Measurements from ENCODE around the gene PDE7B. TPM values are rescaled to one million over a fixed set of nuclear protein-coding genes. Genes with fewer than 3 reads are reported as not detected.

Gene PDE7B
- total and polyA plus RNA-seq, 4 experiments from 2014 or later: 0.06 to 0.94 (median 0.28) TPM

DNA sequence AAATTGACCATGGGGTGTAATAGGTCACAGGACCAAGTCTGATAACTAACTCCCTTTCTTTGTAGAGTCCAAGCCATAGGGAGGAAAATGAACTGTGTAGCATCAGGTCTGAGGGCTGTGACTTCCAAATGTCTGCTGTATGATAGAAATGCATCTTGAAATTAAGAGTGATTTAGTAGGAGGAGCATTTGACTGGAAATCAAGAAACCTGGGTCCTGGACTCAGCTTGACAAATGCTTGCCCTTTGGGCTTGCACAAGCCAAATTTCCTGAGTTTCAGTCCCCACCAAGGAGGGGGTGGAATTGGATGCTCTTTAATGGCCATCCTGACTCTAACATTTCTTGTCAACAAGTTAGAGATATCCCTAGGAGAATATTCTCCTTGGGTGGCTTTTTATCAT is 187.0 kb downstream of the PDE7B start:
- H3K4me1 Mint-ChIP-seq: peaks cover 0 to 7% (median 1%) of the 10 kb centered on the region in 4 donors
- H3K4me1 ChIP-seq (ENCODE audit: insufficient read depth, low read length): no peaks in the 10 kb centered on the region
- H3K9me3 Mint-ChIP-seq: no peaks in the 10 kb centered on the region
- H3K4me3 Mint-ChIP-seq: no peak overlapping the region
- no peak overlapping the region for H3K27ac Mint-ChIP-seq
- H3K36me3 ChIP-seq (ENCODE audit: insufficient read depth, low read length): no peaks in the 10 kb centered on the region
- H3K27ac ChIP-seq (ENCODE audit: low read depth, low read length): no peak overlapping the region
- H3K4me3 ChIP-seq (ENCODE audit: low read length in 2 of 2): no peak overlapping the region
- no peaks in the 10 kb centered on the region for H3K27me3 ChIP-seq (ENCODE audit: insufficient read depth, low read length)
- peaks cover 6% of the 10 kb centered on the region in 2 donors for H3K27me3 Mint-ChIP-seq
- intact Hi-C loops (cut with micrococcal nuclease): no loop called here
- no peaks in the 10 kb centered on the region for H3K9me3 ChIP-seq (ENCODE audit: control insufficient read depth in 1 of 2, low read length in 2 of 2)
- H3K36me3 Mint-ChIP-seq: no peaks in the 10 kb centered on the region
- no peak for DNase-seq
- ChIA-PET POLR2A (ENCODE audit: partially characterized antibody) (no interaction called here), CTCF (ENCODE audit: partially characterized antibody) (no interaction called here)

DNA sequence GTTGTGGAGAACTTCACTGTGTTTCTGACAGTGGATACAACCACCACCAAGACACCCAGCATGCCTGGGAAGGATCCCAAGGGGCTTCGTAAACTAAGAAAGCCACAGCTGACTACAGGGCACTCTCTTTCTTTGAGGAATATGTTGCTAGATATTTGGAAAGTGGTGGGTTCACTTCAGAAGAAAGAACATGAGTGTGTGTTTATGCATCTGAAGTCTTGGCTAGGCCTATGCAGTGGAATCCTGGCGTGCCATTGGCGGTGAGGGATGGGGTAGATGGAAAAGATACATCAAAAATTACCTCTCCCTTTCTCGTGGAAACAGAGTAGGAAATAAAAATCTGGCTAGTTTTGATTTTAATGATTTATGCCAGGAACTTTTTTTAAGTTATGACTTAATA is 187.7 kb downstream of the PDE7B start:
- no peak for DNase-seq
- Histone ChIP-seq H3K27ac (ENCODE audit: low read depth, low read length) (no peak overlapping the region), H3K4me1 (ENCODE audit: insufficient read depth, low read length) (no peaks in the 10 kb centered on the region), H3K36me3 (ENCODE audit: insufficient read depth, low read length) (no peaks in the 10 kb centered on the region), H3K27me3 (ENCODE audit: insufficient read depth, low read length) (no peaks in the 10 kb centered on the region), H3K4me3 (ENCODE audit: low read length in 2 of 2) (no peak overlapping the region), H3K9me3 (ENCODE audit: control insufficient read depth in 1 of 2, low read length in 2 of 2) (no peaks in the 10 kb centered on the region)
- Mint-ChIP-seq H3K27ac (no peak overlapping the region), H3K9me3 (no peaks in the 10 kb centered on the region), H3K27me3 (peaks cover 6 to 8% of the 10 kb centered on the region in 2 donors), H3K4me3 (no peak overlapping the region), H3K4me1 (peaks cover 0 to 7% (median 1%) of the 10 kb centered on the region in 4 donors), H3K36me3 (no peaks in the 10 kb centered on the region)
- POLR2A ChIA-PET (ENCODE audit: partially characterized antibody): no interaction called here
- intact Hi-C loops (cut with micrococcal nuclease): no loop called here
- CTCF ChIA-PET (ENCODE audit: partially characterized antibody): no interaction called here

DNA sequence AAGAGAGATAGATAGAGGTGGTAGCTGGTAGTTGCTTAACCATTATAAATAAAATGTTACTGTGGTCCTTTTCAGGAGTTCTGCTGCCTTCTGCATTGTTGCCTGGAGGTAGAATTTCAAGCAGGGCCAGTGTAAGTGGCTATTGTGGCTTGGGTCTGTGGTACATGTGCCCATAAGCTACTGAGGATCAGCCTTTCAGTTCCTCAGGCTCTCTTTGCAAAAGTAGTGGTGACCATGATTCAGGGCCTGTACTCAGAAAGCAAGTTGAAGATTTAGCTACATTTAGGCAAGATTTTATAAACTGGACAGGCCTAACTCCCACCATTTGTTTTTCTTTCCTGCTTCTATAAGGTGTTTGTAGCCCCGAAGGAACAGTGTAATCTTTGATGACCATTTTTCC is 199.0 kb downstream of the PDE7B start:
- H3K27me3 ChIP-seq (ENCODE audit: insufficient read depth, low read length): no peaks in the 10 kb centered on the region
- intact Hi-C loops (cut with micrococcal nuclease): no loop called here
- Mint-ChIP-seq H3K36me3 (no peaks in the 10 kb centered on the region), H3K27ac (peak overlapping the region in 5 of 7 donors; percentile 47 to 90 (median 83)), H3K9me3 (peaks cover 0 to 2% (median 0%) of the 10 kb centered on the region in 8 donors), H3K4me3 (peak overlapping the region in 2 of 8 donors; percentile 59 to 61), H3K4me1 (peaks cover 11 to 20% (median 16%) of the 10 kb centered on the region in 4 donors), H3K27me3 (peaks cover 0 to 2% of the 10 kb centered on the region in 2 donors)
- no peak overlapping the region for H3K27ac ChIP-seq (ENCODE audit: low read depth, low read length)
- CTCF ChIA-PET (ENCODE audit: partially characterized antibody): no interaction called here
- DNase-seq: no peak
- H3K9me3 ChIP-seq (ENCODE audit: control insufficient read depth in 1 of 2, low read length in 2 of 2): no peaks in the 10 kb centered on the region
- H3K36me3 ChIP-seq (ENCODE audit: insufficient read depth, low read length): no peaks in the 10 kb centered on the region
- POLR2A ChIA-PET (ENCODE audit: partially characterized antibody): no interaction called here
- H3K4me3 ChIP-seq (ENCODE audit: low read length in 2 of 2): no peak overlapping the region
- H3K4me1 ChIP-seq (ENCODE audit: insufficient read depth, low read length): peaks cover 16% of the 10 kb centered on the region

DNA sequence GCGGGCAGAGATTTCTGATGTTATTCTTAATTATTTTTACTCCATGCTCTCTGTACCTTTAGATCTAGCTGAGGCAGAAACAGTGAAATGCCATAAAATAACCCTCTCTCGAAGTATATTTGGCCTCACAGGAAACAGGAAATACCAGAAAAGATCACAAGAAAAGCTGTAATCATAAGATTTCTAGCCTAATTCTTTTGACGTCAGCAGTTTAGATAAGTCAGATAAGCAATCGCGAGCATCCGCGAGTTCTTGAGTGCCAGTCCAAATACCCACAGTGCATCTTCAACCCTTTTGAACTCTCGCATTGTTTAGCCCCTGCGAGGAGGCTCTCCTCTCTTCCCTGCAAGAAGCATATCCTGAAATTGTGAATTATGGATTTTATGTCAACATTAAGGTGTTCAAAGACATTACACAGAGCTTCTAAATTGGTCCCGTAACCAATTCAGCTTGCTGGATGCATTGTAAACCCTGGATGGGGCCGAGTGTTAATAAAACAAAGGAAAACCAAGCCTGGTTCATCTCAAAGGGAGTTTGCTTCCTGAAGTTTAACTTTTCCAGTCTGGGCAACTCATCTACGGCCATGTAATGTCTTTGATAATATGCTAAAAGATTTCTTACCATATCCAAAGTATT is 199.8 kb downstream of the PDE7B start:
- no peaks in the 10 kb centered on the region for H3K36me3 Mint-ChIP-seq
- peak in 4 of 5 donors; percentile 44 to 67 (median 53) for DNase-seq
- peak overlapping the region in 7 of 8 donors; percentile 4 to 79 (median 57) for H3K4me3 Mint-ChIP-seq
- H3K4me1 Mint-ChIP-seq: peaks cover 11 to 20% (median 16%) of the 10 kb centered on the region in 4 donors
- Histone ChIP-seq H3K4me3 (ENCODE audit: low read length in 2 of 2) (no peak overlapping the region), H3K27ac (ENCODE audit: low read depth, low read length) (no peak overlapping the region), H3K9me3 (ENCODE audit: control insufficient read depth in 1 of 2, low read length in 2 of 2) (no peaks in the 10 kb centered on the region), H3K36me3 (ENCODE audit: insufficient read depth, low read length) (no peaks in the 10 kb centered on the region), H3K4me1 (ENCODE audit: insufficient read depth, low read length) (peaks cover 16% of the 10 kb centered on the region), H3K27me3 (ENCODE audit: insufficient read depth, low read length) (no peaks in the 10 kb centered on the region)
- CTCF ChIA-PET (ENCODE audit: partially characterized antibody): no interaction called here
- peaks cover 0 to 4% (median 0%) of the 10 kb centered on the region in 8 donors for H3K9me3 Mint-ChIP-seq
- peak overlapping the region; percentile 24 to 90 (median 74) for H3K27ac Mint-ChIP-seq
- peaks cover 1 to 2% of the 10 kb centered on the region in 2 donors for H3K27me3 Mint-ChIP-seq
- POLR2A ChIA-PET (ENCODE audit: partially characterized antibody): no interaction called here
- intact Hi-C loops (cut with micrococcal nuclease): no loop called here

DNA sequence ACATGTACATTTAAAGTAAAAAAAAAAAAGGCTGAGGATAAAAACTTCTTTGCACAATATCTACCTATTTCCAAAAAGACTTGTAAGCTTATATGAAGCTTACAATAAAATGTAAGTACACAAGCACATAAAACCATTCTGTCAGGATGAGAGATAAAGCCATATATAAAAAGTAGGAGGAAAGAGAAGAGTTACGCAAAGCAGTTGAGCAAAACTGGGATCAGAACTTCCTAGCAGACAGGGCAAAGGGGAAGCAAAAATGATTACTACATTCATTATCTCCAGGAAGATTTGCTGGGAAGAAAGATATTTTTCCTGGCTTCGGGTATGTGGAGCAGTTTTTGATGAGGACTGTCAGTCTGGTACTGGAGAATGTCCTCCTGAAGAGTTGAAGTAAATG is 200.5 kb downstream of the PDE7B start:
- Histone ChIP-seq H3K36me3 (ENCODE audit: insufficient read depth, low read length) (no peaks in the 10 kb centered on the region), H3K27me3 (ENCODE audit: insufficient read depth, low read length) (no peaks in the 10 kb centered on the region), H3K4me3 (ENCODE audit: low read length in 2 of 2) (no peak overlapping the region), H3K27ac (ENCODE audit: low read depth, low read length) (no peak overlapping the region), H3K4me1 (ENCODE audit: insufficient read depth, low read length) (peaks cover 16% of the 10 kb centered on the region), H3K9me3 (ENCODE audit: control insufficient read depth in 1 of 2, low read length in 2 of 2) (no peaks in the 10 kb centered on the region)
- POLR2A ChIA-PET (ENCODE audit: partially characterized antibody): no interaction called here
- intact Hi-C loops (cut with micrococcal nuclease): no loop called here
- Mint-ChIP-seq H3K27me3 (peaks cover 2 to 3% of the 10 kb centered on the region in 2 donors), H3K36me3 (no peaks in the 10 kb centered on the region), H3K4me3 (no peak overlapping the region), H3K4me1 (peaks cover 11 to 20% (median 16%) of the 10 kb centered on the region in 4 donors), H3K27ac (no peak overlapping the region), H3K9me3 (peaks cover 0 to 4% (median 0%) of the 10 kb centered on the region in 8 donors)
- no peak for DNase-seq
- CTCF ChIA-PET (ENCODE audit: partially characterized antibody): no interaction called here

DNA sequence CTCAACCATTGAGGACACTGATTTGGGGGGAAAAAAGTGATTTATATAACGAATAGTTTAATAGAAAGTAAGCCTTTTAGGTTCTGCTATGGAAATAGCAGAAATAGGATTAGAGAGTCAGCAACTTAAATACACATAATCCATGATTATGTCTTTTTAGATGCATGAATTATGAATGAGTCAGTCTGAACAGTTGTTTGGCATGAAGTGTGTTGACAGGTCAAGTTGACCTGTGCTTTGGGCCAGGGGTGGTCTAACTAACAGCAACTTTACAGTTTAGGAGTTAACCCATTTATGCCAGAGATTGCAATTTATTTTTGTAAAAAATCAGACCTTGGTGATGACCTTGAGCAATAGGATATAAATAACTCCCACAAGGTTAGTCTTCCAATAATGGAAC is 207.4 kb downstream of the PDE7B start:
- peaks cover 3 to 5% of the 10 kb centered on the region in 2 donors for H3K27me3 Mint-ChIP-seq
- POLR2A ChIA-PET (ENCODE audit: partially characterized antibody): no interaction called here
- H3K9me3 Mint-ChIP-seq: peaks cover 0 to 2% (median 0%) of the 10 kb centered on the region in 8 donors
- H3K27ac Mint-ChIP-seq: no peak overlapping the region
- no peaks in the 10 kb centered on the region for H3K27me3 ChIP-seq (ENCODE audit: insufficient read depth, low read length)
- no peaks in the 10 kb centered on the region for H3K9me3 ChIP-seq (ENCODE audit: control insufficient read depth in 1 of 2, low read length in 2 of 2)
- DNase-seq: no peak
- no peaks in the 10 kb centered on the region for H3K4me1 ChIP-seq (ENCODE audit: insufficient read depth, low read length)
- no peak overlapping the region for H3K4me3 ChIP-seq (ENCODE audit: low read length in 2 of 2)
- H3K4me1 Mint-ChIP-seq: no peaks in the 10 kb centered on the region
- no peaks in the 10 kb centered on the region for H3K36me3 ChIP-seq (ENCODE audit: insufficient read depth, low read length)
- intact Hi-C loops (cut with micrococcal nuclease): no loop called here
- CTCF ChIA-PET (ENCODE audit: partially characterized antibody): no interaction called here
- H3K27ac ChIP-seq (ENCODE audit: low read depth, low read length): no peak overlapping the region
- no peaks in the 10 kb centered on the region for H3K36me3 Mint-ChIP-seq
- no peak overlapping the region for H3K4me3 Mint-ChIP-seq

DNA sequence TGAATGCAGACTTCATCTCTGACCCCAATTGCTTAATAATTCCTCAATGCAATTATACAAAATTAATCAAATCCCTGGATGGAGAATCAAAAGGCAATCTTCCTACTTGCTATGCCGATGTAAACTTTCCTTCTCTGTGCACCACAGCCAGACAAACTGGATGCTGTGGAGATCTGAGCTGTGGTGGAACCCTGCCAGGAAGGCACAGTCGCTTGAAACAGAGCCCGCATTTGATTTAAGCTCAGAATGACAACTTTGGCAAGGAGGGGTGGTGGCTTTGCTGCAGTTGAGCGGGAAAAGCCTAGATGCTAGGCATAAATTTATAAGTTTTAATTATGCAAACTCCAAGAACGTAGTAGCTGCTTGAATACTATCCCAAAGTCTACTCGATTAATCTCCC is 207.8 kb downstream of the PDE7B start:
- H3K4me1 Mint-ChIP-seq: no peaks in the 10 kb centered on the region
- POLR2A ChIA-PET (ENCODE audit: partially characterized antibody): no interaction called here
- Histone ChIP-seq H3K9me3 (ENCODE audit: control insufficient read depth in 1 of 2, low read length in 2 of 2) (no peaks in the 10 kb centered on the region), H3K27ac (ENCODE audit: low read depth, low read length) (no peak overlapping the region), H3K27me3 (ENCODE audit: insufficient read depth, low read length) (no peaks in the 10 kb centered on the region), H3K4me3 (ENCODE audit: low read length in 2 of 2) (no peak overlapping the region), H3K36me3 (ENCODE audit: insufficient read depth, low read length) (no peaks in the 10 kb centered on the region), H3K4me1 (ENCODE audit: insufficient read depth, low read length) (no peaks in the 10 kb centered on the region)
- CTCF ChIA-PET (ENCODE audit: partially characterized antibody): no interaction called here
- intact Hi-C loops (cut with micrococcal nuclease): no loop called here
- H3K36me3 Mint-ChIP-seq: no peaks in the 10 kb centered on the region
- no peak for DNase-seq
- peaks cover 3 to 5% of the 10 kb centered on the region in 2 donors for H3K27me3 Mint-ChIP-seq
- peaks cover 0 to 2% (median 0%) of the 10 kb centered on the region in 8 donors for H3K9me3 Mint-ChIP-seq
- H3K27ac Mint-ChIP-seq: no peak overlapping the region
- H3K4me3 Mint-ChIP-seq: no peak overlapping the region
